HCT116 (cell line): ENCODE measurements around the gene PTH2. TPM values are rescaled to one million over a fixed set of nuclear protein-coding genes. Genes with fewer than 3 reads are reported as not detected.

ENCODE experiments used
- ATAC-seq: fragments of 200-7000 bp; cut with Tn5 transposase; 2 replicates; pipeline ENCODE4 v1.9.1; 2020; ENCODE audit warnings: mild to moderate bottlenecking, moderate library complexity
- BruUV-seq: library from RNA; stranded (reverse); fragments of 400-500 nt; replicated peaks from 2 replicates; lab custom pipeline; 2021; lab: Mats Ljungman, UMichigan
- CTCF ChIA-PET: fragments of 300-600 bp; sonication (Branson Sonifier 250); formaldehyde crosslinking; loops from one replicate; lab custom pipeline; 2021; ENCODE audit warnings: antibody characterized with exemption; lab: Charles Lee
- POLR2A ChIA-PET: fragments of 300-600, 350-600 bp; sonication (Branson Sonifier 250); formaldehyde crosslinking; loops from one replicate; lab custom pipeline; 2021; ENCODE audit warnings: antibody characterized with exemption; lab: Charles Lee
- RAD21 ChIA-PET, 2 experiments: fragments of 300-600 bp; sonication (Branson Sonifier 250); formaldehyde crosslinking; loops; one replicate each; lab custom pipeline; 2023; ENCODE audit warnings: low total read pairs in 2 of 2; ENCODE audit not compliant: uncharacterized antibody in 2 of 2, unreplicated experiment in 2 of 2, low non-redundant PET in 1 of 2; lab: Charles Lee
- DNase-seq: peaks from one replicate; pipeline ENCODE4 v3.0.0-alpha.2; 2010; ENCODE audit warnings: low read depth, low spot score
- H2AFZ ChIP-seq: fragments of 200-600 bp; shearing (Covaris generic), sonication (generic); 2 replicates; pipeline ENCODE4 v1.6.1; 2017; ENCODE audit warnings: low read depth, mixed run types, mixed read lengths, antibody characterized with exemption, low read length; ENCODE audit not compliant: poor library complexity, severe bottlenecking
- H3K27ac ChIP-seq: 2 replicates; pipeline ENCODE4 v1.5.1; 2012; ENCODE audit warnings: low read depth, low read length
- H3K27me3 ChIP-seq: fragments of 200-600 bp; sonication (generic); 2 replicates; pipeline ENCODE4 v1.6.1; 2016; ENCODE audit warnings: mixed run types, low read length, mixed read lengths; ENCODE audit not compliant: insufficient read depth
- H3K36me3 ChIP-seq, 2 experiments: fragments of 200-500 bp in 1 of 2; fragments of 200-600 bp in 1 of 2; sonication (Bioruptor generic) in 1 of 2; sonication (generic) in 1 of 2; 2 replicates each; pipeline versions ENCODE4 v1.5.1 to v1.6.1; 2014 to 2016; ENCODE audit warnings: low read length in 2 of 2, inconsistent platforms in 1 of 2, mixed read lengths in 1 of 2, mixed run types in 1 of 2; ENCODE audit not compliant: insufficient read depth in 2 of 2, control insufficient read depth in 1 of 2
- H3K4me1 ChIP-seq, 2 experiments: fragments of 200-600 bp in 1 of 2; sonication (generic) in 1 of 2; 2 replicates each; pipeline versions ENCODE4 v1.5.1 to v1.6.1; 2012 to 2017; ENCODE audit warnings: low read length in 2 of 2, inconsistent platforms in 1 of 2, mild to moderate bottlenecking in 1 of 2, mixed read lengths in 1 of 2, mixed run types in 1 of 2, moderate library complexity in 1 of 2; ENCODE audit not compliant: insufficient read depth in 2 of 2, control insufficient read depth in 1 of 2
- H3K4me2 ChIP-seq: fragments of 200-600 bp; sonication (generic); 2 replicates; pipeline ENCODE4 v1.6.1; 2017; ENCODE audit warnings: mixed run types, low read length, mixed read lengths
- H3K4me3 ChIP-seq, 2 experiments: fragments of 200-600 bp in 1 of 2; sonication (generic) in 1 of 2; replicated peaks in 1 of 2; 2 replicates each; pipeline ENCODE4 v1.5.1; 2011 to 2016; ENCODE audit warnings: low read length in 2 of 2, control low read depth in 1 of 2, low read depth in 1 of 2, mild to moderate bottlenecking in 1 of 2, mixed read lengths in 1 of 2, mixed run types in 1 of 2
- H3K79me2 ChIP-seq: fragments of 200-600 bp; sonication (generic); 2 replicates; pipeline ENCODE4 v1.6.1; 2017; ENCODE audit warnings: mild to moderate bottlenecking, mixed run types, low read length, moderate library complexity, mixed read lengths; ENCODE audit not compliant: insufficient read depth
- H3K9ac ChIP-seq: fragments of 200-600 bp; sonication (generic); 2 replicates; pipeline ENCODE4 v1.6.1; 2016; ENCODE audit warnings: low read length, mixed read lengths
- H3K9me2 ChIP-seq: fragments of 200-600 bp; sonication (generic), shearing (Covaris generic); 2 replicates; pipeline ENCODE4 v1.6.1; 2017; ENCODE audit warnings: mixed run types, mild to moderate bottlenecking, moderate library complexity; ENCODE audit not compliant: insufficient read depth
- H3K9me3 ChIP-seq, 2 experiments: fragments of 200-500 bp in 1 of 2; fragments of 200-600 bp in 1 of 2; sonication (Bioruptor generic) in 1 of 2; sonication (generic) in 1 of 2; 2 replicates each; pipeline ENCODE4 v1.6.1; 2014 to 2017; ENCODE audit warnings: low read length in 2 of 2, mixed read lengths in 2 of 2, inconsistent platforms in 1 of 2, low read depth in 1 of 2, mild to moderate bottlenecking in 1 of 2, mixed run types in 1 of 2, moderate library complexity in 1 of 2; ENCODE audit not compliant: control insufficient read depth in 1 of 2, insufficient read depth in 1 of 2
- H4K20me1 ChIP-seq: fragments of 200-600 bp; sonication (generic), shearing (Covaris generic); 2 replicates; pipeline ENCODE4 v1.6.1; 2017; ENCODE audit warnings: mixed run types, mild to moderate bottlenecking, moderate library complexity; ENCODE audit not compliant: insufficient read depth
- CBX3 ChIP-seq: IDR thresholded peaks from 2 replicates; pipeline ENCODE4 v1.6.1; 2012; ENCODE audit warnings: low read depth
- CEBPB ChIP-seq: IDR thresholded peaks from 2 replicates; pipeline ENCODE4 v1.6.1; 2012; ENCODE audit warnings: low read depth
- ELF1 ChIP-seq: IDR thresholded peaks from 2 replicates; pipeline ENCODE4 v1.6.1; 2012; ENCODE audit warnings: low read depth, borderline replicate concordance
- EZH2 ChIP-seq: fragments of 200-600 bp; sonication (generic); IDR thresholded peaks from 2 replicates; pipeline ENCODE4 v1.6.1; 2017; ENCODE audit warnings: antibody characterized with exemption, mixed run types
- EZH2phosphoT487 ChIP-seq: fragments of 200-600 bp; IDR thresholded peaks from 2 replicates; pipeline ENCODE4 v1.6.1; 2018; ENCODE audit warnings: antibody characterized with exemption, borderline replicate concordance
- POLR2A ChIP-seq: IDR thresholded peaks from 2 replicates; pipeline ENCODE4 v1.7.0; 2011; ENCODE audit warnings: borderline replicate concordance; ENCODE audit not compliant: insufficient read depth, insufficient read length; ENCODE audit errors: extremely low read depth
- RAD21 ChIP-seq: IDR thresholded peaks from 2 replicates; pipeline ENCODE4 v1.6.1; 2012; ENCODE audit warnings: low read depth, mild to moderate bottlenecking
- SP1 ChIP-seq: IDR thresholded peaks from 2 replicates; pipeline ENCODE4 v1.6.1; 2012; ENCODE audit warnings: low read depth
- SRF ChIP-seq: IDR thresholded peaks from 2 replicates; pipeline ENCODE4 v1.6.1; 2012; ENCODE audit warnings: low read depth
- TCF7L2 ChIP-seq: IDR thresholded peaks from 2 replicates; pipeline ENCODE4 v1.7.0; 2011; ENCODE audit warnings: borderline replicate concordance, inconsistent platforms; ENCODE audit not compliant: insufficient read depth, insufficient read length; ENCODE audit errors: extremely low read depth
- ZFX ChIP-seq: fragments of 450-650 bp; IDR thresholded peaks from 2 replicates; pipeline ENCODE4 v1.6.1; 2017
- ZNF274 ChIP-seq: fragments of 200-500 bp; sonication (Bioruptor generic); IDR thresholded peaks from 2 replicates; pipeline ENCODE4 v1.6.1; 2014; ENCODE audit warnings: mild to moderate bottlenecking, low read depth, low read length, inconsistent platforms
- intact Hi-C: fragments of 100-400 bp; cut with micrococcal nuclease; formaldehyde crosslinking; loops from 2 replicates; pipeline ENCODE4 v1.10.0; 2022
- total RNA-seq: library from RNA; stranded (reverse); gene quantifications from one replicate; pipeline ENCODE4 v1.2.1, GENCODE V29; 2021; ENCODE audit not compliant: unreplicated experiment
- TF ChIP-seq, protein P1 (sequence below): IDR thresholded peaks from 2 replicates; pipeline ENCODE4 v1.6.1; 2011; ENCODE audit warnings: mild to moderate bottlenecking, low read length, moderate library complexity; ENCODE audit not compliant: insufficient replicate concordance; ENCODE audit errors: extremely low read depth
- TF ChIP-seq, protein P2 (sequence below): IDR thresholded peaks from 2 replicates; pipeline ENCODE4 v1.6.1; 2012
- TF ChIP-seq, protein P3 (sequence below): IDR thresholded peaks from 2 replicates; pipeline ENCODE4 v1.6.1; 2012
- TF ChIP-seq, protein P4 (sequence below), 3 experiments: fragments of 200-600 bp in 1 of 3; sonication (generic) in 1 of 3; IDR thresholded peaks in 2 of 3; conservative IDR thresholded peaks in 1 of 3; 2 replicates each; pipeline ENCODE4 v1.5.1; 2012 to 2017; ENCODE audit warnings: low read depth in 2 of 3, low read length in 2 of 3, antibody characterized with exemption in 1 of 3, borderline replicate concordance in 1 of 3, control low read depth in 1 of 3, mild to moderate bottlenecking in 1 of 3, mixed read lengths in 1 of 3, mixed run types in 1 of 3, moderate library complexity in 1 of 3; ENCODE audit not compliant: insufficient read depth in 1 of 3
- TF ChIP-seq, protein P5 (sequence below): IDR thresholded peaks from 2 replicates; pipeline ENCODE4 v1.6.1; 2012; ENCODE audit warnings: low read depth

The PTH2 gene
- total RNA-seq, 1 experiment from 2014 or later, result 9.5 TPM

DNA sequence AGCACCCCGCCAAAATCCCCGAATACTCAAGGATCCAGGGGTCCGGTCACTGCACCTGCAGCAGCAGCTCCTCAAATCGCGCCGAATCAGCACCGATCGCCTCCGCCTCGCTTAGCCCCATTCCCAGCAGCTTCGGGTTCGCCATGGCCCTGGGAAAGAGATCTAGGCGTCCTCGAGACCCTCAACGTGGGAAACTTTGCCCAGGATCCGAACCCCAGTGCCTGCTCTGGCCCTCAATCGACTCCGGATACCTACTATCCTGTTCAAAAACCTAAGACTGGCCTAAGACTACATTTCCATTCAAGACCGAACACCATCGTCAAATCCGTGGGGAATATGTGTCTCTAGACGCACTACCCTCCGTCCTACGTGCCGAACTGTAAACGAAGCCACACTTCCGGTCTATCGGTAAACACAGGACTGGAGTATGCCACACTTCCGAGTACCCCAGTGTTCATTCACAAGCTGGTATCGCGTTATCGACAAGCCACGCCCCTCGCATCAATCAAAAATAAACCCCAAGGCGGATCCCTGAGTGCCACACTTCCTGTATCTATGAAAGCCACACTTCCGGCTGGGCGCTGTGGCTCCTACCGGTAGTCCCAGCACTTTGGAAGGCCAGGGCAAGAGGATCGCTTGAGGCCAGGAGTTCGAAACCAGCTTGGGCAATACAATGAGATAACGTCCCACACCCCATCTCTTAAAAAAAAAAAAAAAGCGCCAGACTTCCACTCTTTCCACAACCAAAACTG is 28.4 kb upstream of the PTH2 start, which contains the start of gene PIH1D1 (continued):
- TF ChIP-seq, protein P1, sequence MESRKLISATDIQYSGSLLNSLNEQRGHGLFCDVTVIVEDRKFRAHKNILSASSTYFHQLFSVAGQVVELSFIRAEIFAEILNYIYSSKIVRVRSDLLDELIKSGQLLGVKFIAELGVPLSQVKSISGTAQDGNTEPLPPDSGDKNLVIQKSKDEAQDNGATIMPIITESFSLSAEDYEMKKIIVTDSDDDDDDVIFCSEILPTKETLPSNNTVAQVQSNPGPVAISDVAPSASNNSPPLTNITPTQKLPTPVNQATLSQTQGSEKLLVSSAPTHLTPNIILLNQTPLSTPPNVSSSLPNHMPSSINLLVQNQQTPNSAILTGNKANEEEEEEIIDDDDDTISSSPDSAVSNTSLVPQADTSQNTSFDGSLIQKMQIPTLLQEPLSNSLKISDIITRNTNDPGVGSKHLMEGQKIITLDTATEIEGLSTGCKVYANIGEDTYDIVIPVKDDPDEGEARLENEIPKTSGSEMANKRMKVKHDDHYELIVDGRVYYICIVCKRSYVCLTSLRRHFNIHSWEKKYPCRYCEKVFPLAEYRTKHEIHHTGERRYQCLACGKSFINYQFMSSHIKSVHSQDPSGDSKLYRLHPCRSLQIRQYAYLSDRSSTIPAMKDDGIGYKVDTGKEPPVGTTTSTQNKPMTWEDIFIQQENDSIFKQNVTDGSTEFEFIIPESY, result peak; percentile 96
- TF ChIP-seq SP1, result peak; percentile 76
- TF ChIP-seq, all 23 proteins: peak for 11

DNA sequence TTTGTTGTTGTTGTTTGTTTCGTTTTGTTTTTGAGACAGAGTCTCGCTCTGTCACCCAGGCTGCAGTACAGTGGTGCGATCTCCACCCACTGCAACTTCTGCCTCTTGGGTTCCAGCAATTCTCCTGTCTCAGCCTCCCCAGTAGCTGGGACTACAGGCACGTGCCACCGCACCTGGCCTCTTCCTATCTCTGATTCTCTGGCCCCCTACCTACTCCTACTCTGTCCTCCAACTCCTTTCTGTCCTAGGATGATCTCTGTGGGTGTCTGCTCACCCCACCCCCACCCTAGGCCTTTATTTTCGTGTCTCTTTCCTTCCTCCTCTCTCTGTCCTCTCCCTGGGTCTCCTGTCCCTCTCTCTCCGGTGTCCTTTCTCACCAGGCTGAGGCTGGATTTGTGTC is 27.2 kb upstream of the PTH2 start:
- ChIA-PET POLR2A (no interaction called here), RAD21 (no interaction called here), CTCF (no interaction called here)
- Histone ChIP-seq H3K9me2 (no peaks in the 10 kb centered on the region), H3K27me3 (no peaks in the 10 kb centered on the region), H4K20me1 (no peaks in the 10 kb centered on the region), H3K79me2 (peaks cover 34% of the 10 kb centered on the region), H3K36me3 (peaks cover 14 to 16% of the 10 kb centered on the region in 2 experiments; a peak in 2 of 4 replicates), H3K27ac (peak overlapping the region; percentile 91), H3K4me3 (peak overlapping the region; percentile 98 to 100), H3K4me2 (peak overlapping the region; percentile 90), H3K4me1 (peaks cover 23 to 41% of the 10 kb centered on the region in 2 experiments; a peak in 3 of 4 replicates), H2AFZ (no peak overlapping the region), H3K9me3 (no peaks in the 10 kb centered on the region), H3K9ac (peak overlapping the region; percentile 99)
- no TSS peak for BruUV-seq
- ATAC-seq (no peak), DNase-seq (no peak)
- intact Hi-C loops, result no loop called here
- no peak for TF ChIP-seq SP1
- TF ChIP-seq ZFX, result no peak
- TF ChIP-seq, protein P2, sequence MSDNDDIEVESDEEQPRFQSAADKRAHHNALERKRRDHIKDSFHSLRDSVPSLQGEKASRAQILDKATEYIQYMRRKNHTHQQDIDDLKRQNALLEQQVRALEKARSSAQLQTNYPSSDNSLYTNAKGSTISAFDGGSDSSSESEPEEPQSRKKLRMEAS, result no peak
- no peak for TF ChIP-seq POLR2A
- TF ChIP-seq, protein P3, sequence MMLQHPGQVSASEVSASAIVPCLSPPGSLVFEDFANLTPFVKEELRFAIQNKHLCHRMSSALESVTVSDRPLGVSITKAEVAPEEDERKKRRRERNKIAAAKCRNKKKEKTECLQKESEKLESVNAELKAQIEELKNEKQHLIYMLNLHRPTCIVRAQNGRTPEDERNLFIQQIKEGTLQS, result no peak
- TF ChIP-seq CBX3, result no peak
- no peak for TF ChIP-seq SRF
- no peak for TF ChIP-seq RAD21
- no peak for TF ChIP-seq CEBPB
- no peak for TF ChIP-seq ELF1
- no peak for TF ChIP-seq EZH2phosphoT487
- TF ChIP-seq EZH2, result no peak
- TF ChIP-seq, protein P4, sequence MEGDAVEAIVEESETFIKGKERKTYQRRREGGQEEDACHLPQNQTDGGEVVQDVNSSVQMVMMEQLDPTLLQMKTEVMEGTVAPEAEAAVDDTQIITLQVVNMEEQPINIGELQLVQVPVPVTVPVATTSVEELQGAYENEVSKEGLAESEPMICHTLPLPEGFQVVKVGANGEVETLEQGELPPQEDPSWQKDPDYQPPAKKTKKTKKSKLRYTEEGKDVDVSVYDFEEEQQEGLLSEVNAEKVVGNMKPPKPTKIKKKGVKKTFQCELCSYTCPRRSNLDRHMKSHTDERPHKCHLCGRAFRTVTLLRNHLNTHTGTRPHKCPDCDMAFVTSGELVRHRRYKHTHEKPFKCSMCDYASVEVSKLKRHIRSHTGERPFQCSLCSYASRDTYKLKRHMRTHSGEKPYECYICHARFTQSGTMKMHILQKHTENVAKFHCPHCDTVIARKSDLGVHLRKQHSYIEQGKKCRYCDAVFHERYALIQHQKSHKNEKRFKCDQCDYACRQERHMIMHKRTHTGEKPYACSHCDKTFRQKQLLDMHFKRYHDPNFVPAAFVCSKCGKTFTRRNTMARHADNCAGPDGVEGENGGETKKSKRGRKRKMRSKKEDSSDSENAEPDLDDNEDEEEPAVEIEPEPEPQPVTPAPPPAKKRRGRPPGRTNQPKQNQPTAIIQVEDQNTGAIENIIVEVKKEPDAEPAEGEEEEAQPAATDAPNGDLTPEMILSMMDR (IDR thresholded peaks at IDR 0.05 in 2 of 3, conservative IDR thresholded peaks at IDR 0.05 in 1 of 3; ENCODE audit: borderline replicate concordance in 1 of 3, insufficient read depth in 1 of 3, low read depth in 2 of 3, low read length in 2 of 3), result no peak
- TF ChIP-seq TCF7L2, result no peak
- TF ChIP-seq, protein P5, sequence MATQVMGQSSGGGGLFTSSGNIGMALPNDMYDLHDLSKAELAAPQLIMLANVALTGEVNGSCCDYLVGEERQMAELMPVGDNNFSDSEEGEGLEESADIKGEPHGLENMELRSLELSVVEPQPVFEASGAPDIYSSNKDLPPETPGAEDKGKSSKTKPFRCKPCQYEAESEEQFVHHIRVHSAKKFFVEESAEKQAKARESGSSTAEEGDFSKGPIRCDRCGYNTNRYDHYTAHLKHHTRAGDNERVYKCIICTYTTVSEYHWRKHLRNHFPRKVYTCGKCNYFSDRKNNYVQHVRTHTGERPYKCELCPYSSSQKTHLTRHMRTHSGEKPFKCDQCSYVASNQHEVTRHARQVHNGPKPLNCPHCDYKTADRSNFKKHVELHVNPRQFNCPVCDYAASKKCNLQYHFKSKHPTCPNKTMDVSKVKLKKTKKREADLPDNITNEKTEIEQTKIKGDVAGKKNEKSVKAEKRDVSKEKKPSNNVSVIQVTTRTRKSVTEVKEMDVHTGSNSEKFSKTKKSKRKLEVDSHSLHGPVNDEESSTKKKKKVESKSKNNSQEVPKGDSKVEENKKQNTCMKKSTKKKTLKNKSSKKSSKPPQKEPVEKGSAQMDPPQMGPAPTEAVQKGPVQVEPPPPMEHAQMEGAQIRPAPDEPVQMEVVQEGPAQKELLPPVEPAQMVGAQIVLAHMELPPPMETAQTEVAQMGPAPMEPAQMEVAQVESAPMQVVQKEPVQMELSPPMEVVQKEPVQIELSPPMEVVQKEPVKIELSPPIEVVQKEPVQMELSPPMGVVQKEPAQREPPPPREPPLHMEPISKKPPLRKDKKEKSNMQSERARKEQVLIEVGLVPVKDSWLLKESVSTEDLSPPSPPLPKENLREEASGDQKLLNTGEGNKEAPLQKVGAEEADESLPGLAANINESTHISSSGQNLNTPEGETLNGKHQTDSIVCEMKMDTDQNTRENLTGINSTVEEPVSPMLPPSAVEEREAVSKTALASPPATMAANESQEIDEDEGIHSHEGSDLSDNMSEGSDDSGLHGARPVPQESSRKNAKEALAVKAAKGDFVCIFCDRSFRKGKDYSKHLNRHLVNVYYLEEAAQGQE, result no peak
- TF ChIP-seq ZNF274, result no peak
